NCI-H1105 treated with DMSO at 0.1 percent for 48 hours (cell line): ENCODE results near the gene COPS9.

ENCODE experiments used
- DNase-seq: peaks from one replicate; lab custom pipeline; 2025; lab: John Stamatoyannopoulos, UW

COPS9 gene

GRCh38 chr2:240134466-240134865 lies 1.6 kb downstream of the COPS9 start:
- no peak for DNase-seq

- no peak for DNase-seq
These were observed 2.7 kb downstream of the COPS9 start for GRCh38 chr2:240133401-240133800.

- DNase-seq, result no peak
These were observed 3.5 kb downstream of the COPS9 start for GRCh38 chr2:240132651-240132980.

GRCh38 chr2:240131941-240132650 lies 4.0 kb downstream of the COPS9 start:
- DNase-seq, result no peak

GRCh38 chr2:240131296-240131695 lies 4.8 kb downstream of the COPS9 start:
- DNase-seq, result no peak

GRCh38 chr2:240130393-240131195 lies 5.5 kb downstream of the COPS9 start:
- no peak for DNase-seq

GRCh38 chr2:240129731-240130392 lies 6.2 kb downstream of the COPS9 start:
- no peak for DNase-seq

GRCh38 chr2:240129311-240129710 lies 6.8 kb downstream of the COPS9 start:
- no peak for DNase-seq

GRCh38 chr2:240128608-240129145 lies 7.4 kb downstream of the COPS9 start:
- no peak for DNase-seq

- DNase-seq, result no peak
These were observed 8.0 kb downstream of the COPS9 start for GRCh38 chr2:240127911-240128607.

- no peak for DNase-seq
These were observed 8.8 kb downstream of the COPS9 start for GRCh38 chr2:240127191-240127750.

GRCh38 chr2:240126731-240127130 lies 9.4 kb downstream of the COPS9 start:
- DNase-seq, result no peak

GRCh38 chr2:240125742-240126141 lies 10.4 kb downstream of the COPS9 start:
- no peak for DNase-seq

- no peak for DNase-seq
These were observed 11.5 kb downstream of the COPS9 start for GRCh38 chr2:240124651-240125030.

- no peak for DNase-seq
These were observed 12.1 kb downstream of the COPS9 start for GRCh38 chr2:240123821-240124650.

- DNase-seq, result no peak
These were observed 14.4 kb downstream of the COPS9 start for GRCh38 chr2:240121675-240122074.

GRCh38 chr2:240121190-240121589 lies 14.9 kb downstream of the COPS9 start:
- DNase-seq, result no peak

GRCh38 chr2:240114233-240114632 lies 21.9 kb downstream of the COPS9 start:
- DNase-seq, result no peak

- no peak for DNase-seq
These were observed 23.0 kb downstream of the COPS9 start for GRCh38 chr2:240112914-240113690.

- DNase-seq, result no peak
These were observed 24.9 kb downstream of the COPS9 start for GRCh38 chr2:240111253-240111652.
